Neural progenitor cell (in vitro differentiated cells): Measurements from ENCODE around the gene NEUROG1. TPM values are rescaled to one million over a fixed set of nuclear protein-coding genes. Genes with fewer than 3 reads are reported as not detected.
A peak's percentile ranks its signal among the peaks of the same experiment; 100 is the strongest.

Experiments
- DNase-seq: peaks from one replicate; pipeline ENCODE4 v3.0.0-alpha.2; 2016; ENCODE audit warnings: low spot score
- H2AFZ ChIP-seq: fragments of 200-600 bp; sonication (generic); replicated peaks from 2 replicates; pipeline ENCODE4 v1.6.1; 2016; ENCODE audit warnings: antibody characterized with exemption
- H3F3A ChIP-seq: fragments of 200-600 bp; sonication (generic); 2 replicates; pipeline ENCODE4 v1.6.1; 2016; ENCODE audit warnings: antibody characterized with exemption, low read depth
- H3K27ac ChIP-seq: fragments of 200-600 bp; sonication (generic); 2 replicates; pipeline ENCODE4 v1.5.1; 2016; ENCODE audit warnings: mild to moderate bottlenecking
- H3K27me3 ChIP-seq: fragments of 200-600 bp; sonication (generic); 2 replicates; pipeline ENCODE4 v1.6.1; 2016; ENCODE audit warnings: mild to moderate bottlenecking, moderate library complexity
- H3K36me3 ChIP-seq: fragments of 200-600 bp; sonication (generic); 2 replicates; pipeline ENCODE4 v1.5.1; 2016
- H3K4me1 ChIP-seq: fragments of 200-600 bp; sonication (generic); 2 replicates; pipeline ENCODE4 v1.6.1; 2016; ENCODE audit warnings: mixed run types
- H3K4me2 ChIP-seq: fragments of 200-600 bp; sonication (generic); 2 replicates; pipeline ENCODE4 v1.6.1; 2016
- H3K4me3 ChIP-seq: fragments of 200-600 bp; sonication (generic); 2 replicates; pipeline ENCODE4 v1.5.1; 2016
- H3K79me2 ChIP-seq: fragments of 200-600 bp; sonication (generic); 2 replicates; pipeline ENCODE4 v1.6.1; 2016; ENCODE audit warnings: low read depth
- H3K9ac ChIP-seq: fragments of 200-600 bp; sonication (generic); 2 replicates; pipeline ENCODE4 v1.6.1; 2016
- H3K9me3 ChIP-seq: fragments of 200-600 bp; sonication (generic); 2 replicates; pipeline ENCODE4 v1.5.1; 2016; ENCODE audit warnings: low read depth
- H4K20me1 ChIP-seq: fragments of 200-600 bp; sonication (generic); 2 replicates; pipeline ENCODE4 v1.6.1; 2016; ENCODE audit warnings: low read depth
- H3K27ac Mint-ChIP-seq: 3 replicates; pipeline ENCODE4 v1.8.0; 2021; ENCODE audit warnings: mixed read lengths
- H3K27me3 Mint-ChIP-seq: 2 replicates; pipeline ENCODE4 v1.8.0; 2022; ENCODE audit warnings: low read depth, mild to moderate bottlenecking, inconsistent platforms, moderate library complexity, mixed read lengths; ENCODE audit not compliant: insufficient read depth
- H3K36me3 Mint-ChIP-seq: 3 replicates; pipeline ENCODE4 v1.8.0; 2021; ENCODE audit warnings: mixed read lengths
- H3K4me1 Mint-ChIP-seq: 3 replicates; pipeline ENCODE4 v1.8.0; 2021; ENCODE audit warnings: mixed read lengths
- H3K4me3 Mint-ChIP-seq: 3 replicates; pipeline ENCODE4 v1.8.0; 2021; ENCODE audit warnings: mild to moderate bottlenecking, moderate library complexity, mixed read lengths
- H3K9me3 Mint-ChIP-seq: 3 replicates; pipeline ENCODE4 v1.8.0; 2020; ENCODE audit warnings: mixed read lengths
- EZH2 ChIP-seq: fragments of 200-600 bp; sonication (generic); IDR thresholded peaks from 2 replicates; pipeline ENCODE4 v1.6.1; 2017; ENCODE audit warnings: antibody characterized with exemption, mild to moderate bottlenecking, moderate library complexity
- EZH2phosphoT487 ChIP-seq: fragments of 200-600 bp; sonication (generic); IDR thresholded peaks from 2 replicates; pipeline ENCODE4 v1.6.1; 2017; ENCODE audit warnings: antibody characterized with exemption
- total RNA-seq: library from RNA; depleted of rRNA; stranded (reverse); fragments of >200 nt; gene quantifications from 2 replicates; pipeline ENCODE4 v1.2.3, GENCODE V29; 2015; ENCODE audit warnings: low replicate concordance
- TF ChIP-seq, protein P1 (sequence below): fragments of 200-600 bp; sonication (generic); IDR thresholded peaks from 2 replicates; pipeline ENCODE4 v1.5.1; 2017; ENCODE audit warnings: antibody characterized with exemption, mild to moderate bottlenecking

The NEUROG1 gene
- total RNA-seq, 1 donor from 2014 or later = not detected

DNA sequence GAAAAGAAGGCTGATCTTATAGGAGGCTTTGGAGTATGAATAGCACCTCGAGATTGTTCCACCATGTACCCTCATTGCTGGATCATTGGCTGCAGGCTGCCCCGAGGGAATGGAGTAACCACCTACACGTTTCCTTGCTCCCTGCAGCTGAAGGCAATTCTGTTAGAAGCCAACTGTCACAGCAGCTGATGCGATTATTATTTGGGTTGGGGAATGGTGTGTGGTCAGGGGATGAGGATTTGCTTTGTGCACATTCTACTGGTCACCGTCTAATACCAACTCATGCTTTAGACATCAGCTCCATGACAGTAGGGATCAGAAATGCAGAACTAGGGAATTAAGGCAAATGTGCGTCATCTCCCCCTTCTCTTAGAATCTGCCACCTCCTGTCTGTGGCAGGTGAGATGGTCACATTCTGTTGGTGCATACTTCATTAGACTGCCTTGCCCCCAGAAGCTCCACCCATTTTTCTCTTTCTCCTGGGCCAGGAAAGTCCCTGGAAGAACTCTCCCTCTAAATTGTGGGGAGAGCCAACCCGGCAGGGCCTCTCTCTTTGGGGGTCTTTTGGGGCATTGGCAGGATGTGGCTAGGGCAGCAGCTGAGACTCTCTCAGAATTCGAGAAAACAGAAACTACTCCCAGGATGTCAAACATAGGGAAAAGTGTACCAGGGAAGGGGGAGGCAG, 32.8 kb downstream of the NEUROG1 start:
- Mint-ChIP-seq H3K9me3 (peaks cover 2% of the 10 kb centered on the region), H3K4me3 (no peak overlapping the region), H3K27me3 (peaks cover 33% of the 10 kb centered on the region), H3K36me3 (no peaks in the 10 kb centered on the region), H3K27ac (peak overlapping the region; percentile 17), H3K4me1 (peaks cover 17% of the 10 kb centered on the region)
- TF ChIP-seq, protein P1, sequence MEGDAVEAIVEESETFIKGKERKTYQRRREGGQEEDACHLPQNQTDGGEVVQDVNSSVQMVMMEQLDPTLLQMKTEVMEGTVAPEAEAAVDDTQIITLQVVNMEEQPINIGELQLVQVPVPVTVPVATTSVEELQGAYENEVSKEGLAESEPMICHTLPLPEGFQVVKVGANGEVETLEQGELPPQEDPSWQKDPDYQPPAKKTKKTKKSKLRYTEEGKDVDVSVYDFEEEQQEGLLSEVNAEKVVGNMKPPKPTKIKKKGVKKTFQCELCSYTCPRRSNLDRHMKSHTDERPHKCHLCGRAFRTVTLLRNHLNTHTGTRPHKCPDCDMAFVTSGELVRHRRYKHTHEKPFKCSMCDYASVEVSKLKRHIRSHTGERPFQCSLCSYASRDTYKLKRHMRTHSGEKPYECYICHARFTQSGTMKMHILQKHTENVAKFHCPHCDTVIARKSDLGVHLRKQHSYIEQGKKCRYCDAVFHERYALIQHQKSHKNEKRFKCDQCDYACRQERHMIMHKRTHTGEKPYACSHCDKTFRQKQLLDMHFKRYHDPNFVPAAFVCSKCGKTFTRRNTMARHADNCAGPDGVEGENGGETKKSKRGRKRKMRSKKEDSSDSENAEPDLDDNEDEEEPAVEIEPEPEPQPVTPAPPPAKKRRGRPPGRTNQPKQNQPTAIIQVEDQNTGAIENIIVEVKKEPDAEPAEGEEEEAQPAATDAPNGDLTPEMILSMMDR = no peak
- TF ChIP-seq EZH2 (no peak), EZH2phosphoT487 (no peak)
- Histone ChIP-seq H3K9ac (no peak overlapping the region), H3K36me3 (no peaks in the 10 kb centered on the region), H3K27ac (no peak overlapping the region), H3K4me1 (peaks cover 16% of the 10 kb centered on the region), H3K4me2 (no peak overlapping the region), H3K9me3 (no peaks in the 10 kb centered on the region), H2AFZ (no peak overlapping the region), H3F3A (peaks cover 13% of the 10 kb centered on the region), H4K20me1 (peaks cover 18% of the 10 kb centered on the region), H3K27me3 (peaks cover 100% of the 10 kb centered on the region), H3K79me2 (no peaks in the 10 kb centered on the region), H3K4me3 (no peak overlapping the region)
- DNase-seq = no peak

DNA sequence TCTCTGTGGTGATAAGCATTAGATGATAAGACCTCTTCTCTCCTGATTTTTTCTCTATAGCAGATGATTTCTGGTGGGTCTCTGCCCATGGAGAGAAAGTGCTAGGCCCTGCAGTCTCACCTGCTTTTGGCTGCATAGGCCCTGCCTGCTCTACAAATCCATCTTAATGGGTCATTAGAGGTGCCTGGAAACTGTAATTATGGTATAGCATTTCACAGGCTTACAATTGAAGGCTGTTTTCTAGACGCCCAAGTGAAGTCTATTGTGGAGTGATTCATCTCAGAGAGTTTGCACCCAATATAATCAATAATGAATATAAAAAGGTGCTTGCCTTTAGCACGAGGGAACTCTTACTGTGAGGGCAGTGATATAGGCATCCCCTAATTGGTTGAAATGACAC, 33.8 kb downstream of the NEUROG1 start:
- no peak for DNase-seq
- peaks cover 100% of the 10 kb centered on the region for H3K27me3 ChIP-seq
- TF ChIP-seq, protein P1 = no peak
- no peak for TF ChIP-seq EZH2phosphoT487
- no peak for TF ChIP-seq EZH2
- no peak overlapping the region for H3K9ac ChIP-seq
- H3K4me2 ChIP-seq = no peak overlapping the region
- peaks cover 13% of the 10 kb centered on the region for H3F3A ChIP-seq
- no peak overlapping the region for H3K27ac ChIP-seq
- Mint-ChIP-seq H3K4me3 (no peak overlapping the region), H3K4me1 (peaks cover 16% of the 10 kb centered on the region), H3K27me3 (peaks cover 35% of the 10 kb centered on the region), H3K9me3 (peaks cover 2% of the 10 kb centered on the region), H3K36me3 (no peaks in the 10 kb centered on the region), H3K27ac (no peak overlapping the region)
- H3K9me3 ChIP-seq = no peaks in the 10 kb centered on the region
- no peak overlapping the region for H2AFZ ChIP-seq
- no peaks in the 10 kb centered on the region for H3K79me2 ChIP-seq
- peaks cover 16% of the 10 kb centered on the region for H3K4me1 ChIP-seq
- no peaks in the 10 kb centered on the region for H3K36me3 ChIP-seq
- H4K20me1 ChIP-seq = peaks cover 26% of the 10 kb centered on the region
- no peak overlapping the region for H3K4me3 ChIP-seq

DNA sequence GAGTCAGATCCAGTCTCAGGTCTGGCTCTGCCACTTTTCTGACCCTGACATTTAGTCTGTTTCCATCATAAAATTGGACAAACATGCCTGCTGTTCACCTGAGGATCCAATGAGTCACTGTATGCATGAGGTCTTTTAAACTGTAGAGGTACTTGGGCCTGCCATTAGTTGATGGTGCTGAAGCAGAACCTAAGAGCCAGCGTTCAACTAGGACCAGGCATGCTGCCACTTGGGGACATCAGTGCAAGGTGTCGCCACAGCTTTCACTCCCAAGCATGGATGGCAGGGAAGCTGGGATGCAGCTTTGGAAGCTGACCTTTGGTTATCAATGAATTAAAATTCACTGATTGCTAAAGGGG, 37.1 kb downstream of the NEUROG1 start:
- H3K9ac ChIP-seq = no peak overlapping the region
- no peak overlapping the region for H3K4me3 ChIP-seq
- peaks cover 100% of the 10 kb centered on the region for H3K27me3 ChIP-seq
- no peak overlapping the region for H3K4me3 Mint-ChIP-seq
- H3K36me3 Mint-ChIP-seq = peaks cover 2% of the 10 kb centered on the region
- H3K4me2 ChIP-seq = peak overlapping the region; percentile 31
- H3K4me1 Mint-ChIP-seq = peaks cover 20% of the 10 kb centered on the region
- no peaks in the 10 kb centered on the region for H3K36me3 ChIP-seq
- no peaks in the 10 kb centered on the region for H3K79me2 ChIP-seq
- peaks cover 6% of the 10 kb centered on the region for H3K9me3 Mint-ChIP-seq
- H3F3A ChIP-seq = peaks cover 21% of the 10 kb centered on the region
- no peak for DNase-seq
- peaks cover 50% of the 10 kb centered on the region for H3K27me3 Mint-ChIP-seq
- H3K27ac ChIP-seq = no peak overlapping the region
- TF ChIP-seq, protein P1 = no peak
- TF ChIP-seq EZH2 (no peak), EZH2phosphoT487 (no peak)
- H3K4me1 ChIP-seq = peaks cover 26% of the 10 kb centered on the region
- H3K9me3 ChIP-seq = no peaks in the 10 kb centered on the region
- H3K27ac Mint-ChIP-seq = no peak overlapping the region
- H2AFZ ChIP-seq = no peak overlapping the region
- peaks cover 38% of the 10 kb centered on the region for H4K20me1 ChIP-seq
